GM19328 (cell line): ENCODE measurements around the gene ATG4D.

ENCODE experiments used
- ATAC-seq: cut with Tn5 transposase; IDR thresholded peaks from one replicate; pipeline ENCODE4 v1.9.1; 2021; ENCODE audit warnings: mild to moderate bottlenecking, moderate library complexity; ENCODE audit not compliant: unreplicated experiment

The ATG4D gene

DNA sequence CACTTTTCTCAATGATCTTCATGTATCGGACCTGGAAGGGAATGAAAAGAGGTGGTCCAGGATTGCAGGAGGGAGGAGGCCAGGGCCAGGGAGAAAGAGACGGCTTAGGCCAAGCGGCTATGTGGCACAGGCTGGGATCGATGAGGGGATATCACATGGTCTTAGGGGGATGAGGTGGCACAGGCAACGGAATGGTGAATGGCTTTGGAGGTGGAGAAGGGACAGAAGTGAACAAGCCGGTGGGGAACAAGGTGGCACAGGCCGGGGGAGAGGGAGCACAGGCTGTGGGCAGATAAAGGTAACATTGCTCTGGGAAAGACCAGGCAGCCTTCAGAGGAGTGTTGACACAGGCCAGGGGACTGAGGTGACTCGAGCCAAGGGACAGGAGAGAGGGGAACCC, 30.8 kb downstream of the ATG4D start:
- no peak for ATAC-seq

DNA sequence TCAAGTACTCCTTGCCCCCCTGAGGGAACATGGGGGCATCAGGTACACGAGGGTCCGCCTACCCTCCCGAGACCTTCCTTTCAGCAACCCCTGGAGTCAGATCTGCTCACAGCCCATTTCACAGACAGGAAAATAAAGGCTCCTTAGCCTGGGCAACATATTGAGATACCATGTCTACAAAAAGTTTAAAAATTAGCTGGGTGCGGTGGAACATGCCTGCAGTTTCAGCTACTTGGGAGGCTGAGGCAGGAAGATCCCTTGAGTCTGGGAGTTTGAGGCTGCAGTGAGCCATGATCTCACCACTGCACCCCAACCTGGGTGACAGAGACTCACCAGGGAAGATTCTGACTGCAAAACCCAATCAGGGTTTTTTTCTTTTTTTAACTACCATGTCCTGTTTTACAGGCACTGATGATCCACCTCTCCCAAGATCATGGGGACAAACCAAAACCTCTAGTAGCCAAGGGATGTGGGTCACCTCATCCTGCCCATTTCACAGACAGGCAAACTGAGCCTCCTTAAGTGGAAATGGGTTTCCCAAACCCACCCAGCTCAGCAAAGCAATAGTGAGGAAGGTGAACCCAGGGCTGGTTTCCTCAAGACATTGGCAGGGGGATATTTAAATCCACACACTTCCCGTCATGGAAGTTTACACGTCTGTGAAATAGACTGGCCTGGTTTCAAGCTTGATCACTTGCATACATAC, 31.5 kb downstream of the ATG4D start:
- ATAC-seq, result no peak

DNA sequence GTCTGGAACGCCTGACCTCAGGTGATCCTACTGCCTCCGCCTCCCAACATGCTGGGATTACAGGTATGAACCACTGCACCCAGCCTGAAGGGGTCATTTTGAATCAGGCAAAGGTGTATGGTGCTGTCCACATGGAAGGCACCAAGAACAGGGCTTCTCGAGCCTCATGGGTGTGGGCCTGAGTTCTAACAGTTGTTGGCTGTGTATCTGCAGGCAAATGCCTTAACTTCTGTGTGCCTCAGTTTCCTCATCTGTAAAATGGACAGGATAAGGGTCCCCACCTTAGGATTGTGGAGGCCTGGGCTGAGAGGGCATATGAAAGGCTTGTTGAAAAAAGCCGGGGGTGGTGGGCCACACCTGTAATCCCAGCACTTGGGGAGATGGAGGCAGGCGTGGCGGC, 34.2 kb downstream of the ATG4D start:
- ATAC-seq, result no peak

DNA sequence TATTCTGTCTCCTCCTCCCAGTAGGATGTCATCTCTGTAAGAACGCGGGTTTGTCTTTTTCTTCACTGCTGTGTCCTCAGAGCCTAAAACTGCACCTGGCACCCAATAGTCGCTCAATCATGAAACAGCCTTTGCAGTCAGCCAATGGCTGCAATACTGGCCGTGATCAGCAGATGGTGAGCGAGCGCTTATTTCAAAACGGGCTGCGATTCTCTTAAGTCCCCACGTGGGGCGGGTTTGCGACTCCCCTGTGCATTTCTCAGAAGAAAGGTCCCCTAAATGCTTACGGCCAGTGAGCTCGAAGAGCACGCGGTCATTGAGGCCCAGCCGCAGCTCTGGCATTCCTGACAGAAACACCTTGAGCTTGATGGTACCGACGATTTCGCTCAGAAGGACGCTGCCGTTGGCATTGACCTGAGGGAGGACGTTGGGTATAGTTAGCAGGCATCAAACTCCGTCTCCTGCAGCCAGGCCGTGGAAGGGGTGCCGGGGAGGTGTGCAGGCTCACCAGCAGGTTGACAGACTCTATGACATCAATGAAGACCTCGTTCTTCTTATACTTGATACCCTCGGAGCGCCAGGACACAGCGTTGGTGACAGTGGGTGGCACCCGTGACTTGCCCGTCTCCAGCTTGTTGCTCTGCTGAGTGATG, 37.4 kb downstream of the ATG4D start:
- no peak for ATAC-seq

DNA sequence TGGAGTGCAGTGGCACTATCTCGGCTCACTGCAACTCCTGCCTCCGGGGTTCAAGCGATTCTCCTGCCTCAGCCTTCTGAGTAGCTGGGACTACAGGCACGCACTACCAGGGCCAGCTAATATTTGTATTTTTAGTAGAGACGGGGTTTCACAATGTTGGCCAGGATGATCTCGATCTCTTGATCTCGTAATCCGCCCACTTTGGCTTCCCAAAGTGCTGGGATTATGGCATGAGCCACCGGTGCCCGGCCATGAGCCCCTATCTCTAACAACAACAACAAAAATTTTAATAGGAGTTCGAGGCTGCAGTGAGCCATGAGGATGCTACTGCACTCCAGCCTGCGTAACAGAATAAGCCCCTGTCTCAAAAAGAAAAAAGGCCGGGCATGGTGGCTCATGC, 38.4 kb downstream of the ATG4D start:
- no peak for ATAC-seq

DNA sequence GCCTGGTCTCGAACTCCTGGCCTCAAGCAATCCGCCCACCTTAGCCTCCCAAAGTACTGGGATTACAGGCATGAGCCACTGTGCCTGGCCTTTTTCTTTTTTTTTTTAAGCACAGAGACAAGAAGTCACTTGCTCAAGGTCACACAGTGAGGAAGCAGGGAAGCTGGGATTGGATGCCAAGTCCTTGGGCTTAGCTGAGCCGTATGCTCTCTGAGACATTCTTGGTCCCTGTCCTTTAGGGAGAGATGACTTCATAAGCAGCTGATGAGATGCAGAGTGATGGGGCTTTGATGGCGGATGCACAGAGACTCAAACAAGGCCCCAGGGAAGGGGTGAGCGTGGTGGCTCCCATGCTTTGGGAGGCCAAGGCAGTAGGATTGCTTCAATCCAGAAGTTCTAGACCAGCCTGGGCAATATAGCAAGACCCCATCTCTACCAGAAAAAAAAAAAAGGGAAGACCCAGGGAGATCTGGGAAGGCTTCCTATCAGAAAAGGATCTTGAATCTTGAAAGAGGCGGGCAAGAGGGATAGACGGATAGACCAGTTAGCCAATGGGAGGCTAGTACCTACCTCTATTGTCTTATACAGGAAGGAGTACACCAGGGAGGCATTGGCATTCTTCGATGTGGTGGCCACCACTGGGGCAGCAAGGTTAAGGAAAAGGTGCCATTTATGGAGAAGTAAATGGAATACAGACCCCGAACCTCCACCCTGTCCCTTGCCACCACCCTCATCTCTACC, 39.5 kb downstream of the ATG4D start:
- ATAC-seq, result no peak

DNA sequence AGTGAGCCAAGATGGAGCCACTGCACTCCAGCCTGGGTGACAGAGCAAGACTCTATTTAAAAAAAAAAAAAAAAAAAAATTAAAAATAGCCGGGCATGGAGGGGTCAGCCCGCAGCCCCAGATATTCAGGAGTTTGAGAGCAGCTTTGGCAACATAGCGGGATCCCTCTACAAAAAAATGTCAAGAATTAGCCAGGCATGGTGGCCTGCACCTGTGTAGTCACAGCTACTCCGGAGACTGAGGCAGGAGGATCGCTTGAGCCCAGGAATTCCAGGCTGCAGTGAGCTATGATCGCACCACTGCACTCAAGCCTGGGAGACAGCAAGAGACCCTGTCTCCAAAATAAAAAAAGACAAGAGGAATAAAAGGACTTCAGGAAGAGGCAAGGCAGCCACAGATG, 42.7 kb downstream of the ATG4D start:
- ATAC-seq, result no peak

DNA sequence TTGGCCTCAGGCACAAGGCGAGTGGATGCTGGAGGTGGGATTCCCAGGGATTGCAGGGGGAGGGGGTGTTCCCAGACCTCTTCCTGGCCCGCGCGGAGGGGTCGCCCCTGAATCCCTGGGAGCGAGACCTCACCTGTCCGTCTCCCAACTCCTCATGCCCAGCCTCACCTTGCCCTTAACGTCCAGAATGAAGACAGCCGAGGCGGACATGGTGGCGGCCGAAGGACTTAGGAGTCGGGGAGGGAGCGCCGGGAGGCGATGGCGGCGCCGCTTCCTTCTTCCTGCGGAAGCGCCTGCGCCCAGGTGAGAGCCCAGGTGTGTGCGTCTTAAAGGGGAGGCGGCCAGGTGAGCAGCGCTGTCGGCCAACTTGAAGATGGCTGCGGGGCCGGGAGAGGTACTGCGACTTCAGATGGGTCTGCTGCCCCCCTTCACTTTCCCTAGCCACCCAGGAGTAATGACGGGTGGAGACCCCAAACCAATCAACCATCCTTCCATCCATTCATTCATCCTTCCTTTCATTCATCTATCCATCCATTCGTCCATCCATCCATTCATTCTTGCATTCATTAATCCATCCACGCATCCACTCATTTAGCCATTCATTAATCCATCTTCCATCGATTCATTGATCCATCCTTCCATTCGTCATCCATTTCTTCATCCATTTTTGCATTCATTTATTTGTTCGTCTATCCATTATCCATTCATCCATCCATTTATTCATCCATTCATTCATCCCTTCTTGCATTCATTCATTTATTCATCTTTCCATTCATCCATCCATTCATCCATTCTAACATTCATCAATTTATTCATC, 43.5 kb downstream of the ATG4D start, which contains the start of gene AP1M2:
AP1M2 (minus strand) TSS at position 291 of the 817 bp plus-strand sequence; CDS start at position 210, 81 bp downstream.
- no peak for ATAC-seq

DNA sequence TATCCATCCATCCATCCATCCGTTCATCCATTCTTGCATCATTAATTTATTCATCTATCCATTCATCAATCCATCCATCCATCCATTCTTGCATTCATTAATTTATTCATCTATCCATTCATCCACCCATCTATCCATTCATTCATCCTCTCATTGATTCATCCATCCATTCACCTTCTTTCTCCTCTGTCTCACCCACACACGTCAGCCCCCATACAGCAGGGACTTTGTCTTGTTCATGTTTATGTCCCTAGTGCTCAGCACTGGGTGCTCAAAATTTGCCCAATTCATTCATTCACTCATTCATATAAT, 44.1 kb downstream of the ATG4D start:
- ATAC-seq, result no peak

DNA sequence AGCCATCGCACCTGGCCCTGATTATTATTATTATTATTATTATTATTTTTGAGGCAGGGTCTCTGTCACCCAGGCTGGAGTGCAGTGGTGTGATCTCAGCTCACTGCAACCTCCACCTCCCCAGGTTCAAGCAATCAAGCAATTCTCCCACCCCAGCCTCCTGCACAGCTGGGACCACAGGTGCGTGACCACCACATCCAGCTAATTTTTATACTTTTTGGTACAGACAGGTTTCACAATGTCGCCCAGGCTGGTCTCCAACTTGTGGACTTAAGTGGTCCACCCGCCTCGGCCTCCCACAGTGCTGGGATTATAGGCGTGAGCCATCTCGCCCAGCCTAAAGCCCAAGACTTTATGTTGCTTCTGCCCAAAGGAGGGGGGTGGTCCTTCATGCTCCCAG, 49.4 kb downstream of the ATG4D start:
- ATAC-seq, result no peak

DNA sequence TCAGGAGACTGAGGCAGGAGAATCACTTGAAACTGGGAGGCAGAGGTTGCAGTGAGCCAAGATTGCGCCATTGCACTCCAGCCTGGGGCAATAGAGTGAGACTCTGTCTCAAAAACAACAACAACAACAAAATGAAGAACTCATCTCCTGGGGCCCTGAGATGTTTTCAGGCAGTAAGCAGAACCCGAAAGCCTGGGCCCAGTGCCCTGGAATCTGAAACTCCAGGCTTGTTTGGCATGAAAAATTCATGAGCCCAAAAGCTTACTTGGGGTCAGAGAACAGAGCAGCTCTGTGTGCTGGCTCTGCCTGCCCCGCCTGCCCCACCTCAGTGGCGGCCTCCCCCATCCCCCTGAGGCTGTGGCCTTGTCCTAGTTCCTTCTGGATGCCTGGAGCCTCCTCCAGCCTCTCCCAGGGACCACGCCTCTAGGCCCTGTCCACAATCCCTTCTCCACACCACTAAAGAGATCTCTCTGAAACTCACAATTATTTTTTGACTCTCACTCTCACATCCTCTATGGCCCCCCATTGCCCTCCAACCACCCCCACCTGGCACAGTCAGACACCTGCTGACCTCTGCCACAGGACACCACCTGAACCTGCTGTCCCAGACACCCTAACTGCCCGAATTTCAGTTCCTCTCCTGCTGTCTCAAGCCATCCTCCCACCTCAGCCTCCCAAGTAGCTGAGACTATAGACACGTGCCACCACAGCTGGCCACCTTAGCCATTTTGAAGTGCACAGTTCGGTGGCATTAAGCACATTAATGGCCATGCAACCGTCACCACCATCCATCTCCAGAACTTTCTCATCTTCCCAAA, 50.3 kb downstream of the ATG4D start:
- no peak for ATAC-seq

DNA sequence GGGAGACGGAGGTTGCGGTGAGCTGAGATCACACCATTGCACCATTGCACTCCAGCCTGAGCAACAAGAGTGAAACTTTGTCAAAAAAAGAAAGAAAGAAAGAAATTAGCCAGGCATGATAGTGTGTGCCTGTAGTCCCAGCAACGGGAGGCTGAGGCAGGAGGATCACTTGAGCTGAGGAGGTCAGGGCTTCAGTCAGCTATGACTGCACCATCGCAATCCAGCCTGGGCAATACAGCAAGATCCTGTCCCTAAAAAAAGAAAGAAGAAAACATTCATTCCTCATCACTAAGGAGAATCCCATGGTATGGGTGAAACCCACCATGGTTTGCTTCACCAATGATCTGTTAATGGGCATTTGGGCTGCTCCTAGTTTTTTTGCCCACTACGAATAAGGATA, 56.4 kb downstream of the ATG4D start:
- no peak for ATAC-seq

DNA sequence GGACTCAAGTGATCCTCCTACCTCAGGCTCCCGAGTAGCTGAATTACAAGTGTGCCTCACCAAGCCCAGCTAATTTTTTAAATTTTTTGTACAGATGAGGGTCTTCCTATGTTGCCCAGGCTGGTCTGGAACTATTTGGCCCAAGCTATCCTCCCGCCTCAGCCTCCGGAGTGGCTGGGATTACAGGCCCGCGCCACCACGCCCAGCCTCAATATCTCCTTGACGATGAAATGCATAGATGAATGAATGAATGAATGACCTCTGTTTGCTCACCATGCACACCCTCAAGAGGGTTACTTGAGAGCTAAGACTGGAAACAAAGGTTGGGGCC, 58.3 kb downstream of the ATG4D start:
- ATAC-seq, result no peak

DNA sequence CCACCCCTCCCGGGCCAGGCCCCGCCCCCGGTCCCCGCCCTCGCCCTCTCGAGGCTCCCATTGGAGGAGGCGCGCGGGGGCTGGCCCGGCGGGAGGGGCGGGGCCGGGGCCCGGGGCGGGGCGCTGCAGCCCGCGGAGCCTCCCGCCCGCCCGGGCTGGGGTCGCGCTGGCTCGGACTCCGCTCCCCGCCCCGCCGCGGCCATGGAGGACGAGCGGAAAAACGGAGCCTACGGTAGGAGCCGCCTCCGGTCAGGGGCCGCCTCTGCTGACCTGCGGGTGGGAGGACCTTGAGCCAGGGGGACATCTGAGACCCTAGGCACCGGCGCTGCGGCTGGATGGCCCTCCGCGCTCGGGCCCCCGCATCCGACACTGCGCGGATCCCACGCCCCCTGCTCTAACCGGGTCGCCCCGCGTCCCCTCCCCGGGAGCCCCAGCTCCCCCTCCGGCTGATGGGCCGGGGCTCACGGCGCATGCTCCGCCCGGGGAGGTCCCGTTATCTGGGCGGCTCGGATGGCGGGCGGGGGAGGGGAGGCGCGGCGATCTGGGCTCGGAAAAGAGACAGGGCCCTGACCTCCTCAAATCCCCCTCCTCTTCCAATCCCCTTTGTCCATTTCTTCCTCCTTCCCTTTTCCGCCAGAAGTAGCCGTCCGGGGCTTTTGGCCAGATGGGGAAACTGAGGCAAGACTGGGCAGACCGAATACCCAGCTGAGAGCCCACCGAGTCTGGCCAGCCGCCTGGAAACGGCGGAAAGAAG, 58.8 kb downstream of the ATG4D start:
- ATAC-seq, result peak; percentile 62
